Measurements from ENCODE around the gene SLCO2A1. TPM values are rescaled to one million over a fixed set of nuclear protein-coding genes. Genes with fewer than 3 reads are reported as not detected.

Gene SLCO2A1
- total and polyA plus RNA-seq, 2 donors (not counting 1 experiment from before 2014, with no cell fraction given): not detected

GRCh38 chr3:133992381-133992780 is 37.3 kb downstream of the SLCO2A1 start:
- WGBS (ENCODE audit: insufficient coverage): 100% methylated on average over 1 of the region's 3 CpGs
- peaks cover 0 to 2% (median 0%) of the 10 kb centered on the region in 3 donors for H3K9me3 ChIP-seq (ENCODE audit: control extremely low read depth in 1 of 3, control insufficient read depth in 2 of 3, insufficient read depth in 1 of 3, low read length in 2 of 3)
- H3K27ac Mint-ChIP-seq: no peak overlapping the region
- H3K4me2 ChIP-seq (replicated peaks; ENCODE audit: low read depth, low read length, poor library complexity, severe bottlenecking): no peak overlapping the region
- H3K36me3 ChIP-seq (replicated peaks in 1 of 2; ENCODE audit: control extremely low read depth in 1 of 2, control insufficient read depth in 1 of 2, extremely low read depth in 1 of 2, insufficient read depth in 2 of 2, low read length in 1 of 2): no peaks in the 10 kb centered on the region
- ATAC-seq (ENCODE audit: low read depth): no peak
- peaks cover 0 to 4% (median 2%) of the 10 kb centered on the region in 4 experiments for H3K27me3 ChIP-seq (replicated peaks in 1 of 4; ENCODE audit: control extremely low read depth in 1 of 4, control insufficient read depth in 3 of 4, insufficient read depth in 4 of 4, low read length in 3 of 4)
- no peaks in the 10 kb centered on the region for H3K9me3 Mint-ChIP-seq (ENCODE audit: insufficient read depth)
- H4K20me1 ChIP-seq (ENCODE audit: control insufficient read depth, insufficient read depth, low read length, poor library complexity, severe bottlenecking): no peaks in the 10 kb centered on the region
- intact Hi-C loops (cut with micrococcal nuclease): no loop called here
- H3K27ac ChIP-seq (ENCODE audit: low read length in 2 of 2): no peak overlapping the region
- ChIA-PET POLR2A (no interaction called here), CTCF (no interaction called here)
- no peak for DNase-seq
- peaks cover 16% of the 10 kb centered on the region for H3K27me3 Mint-ChIP-seq
- H3K4me3 Mint-ChIP-seq: no peak overlapping the region
- no peaks in the 10 kb centered on the region for H3K79me2 ChIP-seq (ENCODE audit: control insufficient read depth, insufficient read depth, low read length)
- no peaks in the 10 kb centered on the region for H3K4me1 ChIP-seq (ENCODE audit: control insufficient read depth in 2 of 2, insufficient read depth in 2 of 2, low read length in 2 of 2)
- H2AFZ ChIP-seq (ENCODE audit: insufficient read depth, low read depth, low read length, poor library complexity, severe bottlenecking): no peak overlapping the region
- no peak overlapping the region for H3K9ac ChIP-seq (ENCODE audit: low read length)
- H3K4me1 Mint-ChIP-seq: no peaks in the 10 kb centered on the region
- no peak overlapping the region for H3K4me3 ChIP-seq (ENCODE audit: control extremely low read depth in 1 of 5, extremely low read depth in 1 of 5, insufficient read depth in 1 of 5, low read depth in 2 of 5, low read length in 4 of 5)
- TF ChIP-seq, protein P1, sequence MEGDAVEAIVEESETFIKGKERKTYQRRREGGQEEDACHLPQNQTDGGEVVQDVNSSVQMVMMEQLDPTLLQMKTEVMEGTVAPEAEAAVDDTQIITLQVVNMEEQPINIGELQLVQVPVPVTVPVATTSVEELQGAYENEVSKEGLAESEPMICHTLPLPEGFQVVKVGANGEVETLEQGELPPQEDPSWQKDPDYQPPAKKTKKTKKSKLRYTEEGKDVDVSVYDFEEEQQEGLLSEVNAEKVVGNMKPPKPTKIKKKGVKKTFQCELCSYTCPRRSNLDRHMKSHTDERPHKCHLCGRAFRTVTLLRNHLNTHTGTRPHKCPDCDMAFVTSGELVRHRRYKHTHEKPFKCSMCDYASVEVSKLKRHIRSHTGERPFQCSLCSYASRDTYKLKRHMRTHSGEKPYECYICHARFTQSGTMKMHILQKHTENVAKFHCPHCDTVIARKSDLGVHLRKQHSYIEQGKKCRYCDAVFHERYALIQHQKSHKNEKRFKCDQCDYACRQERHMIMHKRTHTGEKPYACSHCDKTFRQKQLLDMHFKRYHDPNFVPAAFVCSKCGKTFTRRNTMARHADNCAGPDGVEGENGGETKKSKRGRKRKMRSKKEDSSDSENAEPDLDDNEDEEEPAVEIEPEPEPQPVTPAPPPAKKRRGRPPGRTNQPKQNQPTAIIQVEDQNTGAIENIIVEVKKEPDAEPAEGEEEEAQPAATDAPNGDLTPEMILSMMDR (IDR thresholded peaks at IDR 0.05): no peak
- no peak for TF ChIP-seq EZH2 (IDR thresholded peaks at IDR 0.05; ENCODE audit: borderline replicate concordance, insufficient read depth, low read depth, low read length, poor library complexity, severe bottlenecking)

DNA sequence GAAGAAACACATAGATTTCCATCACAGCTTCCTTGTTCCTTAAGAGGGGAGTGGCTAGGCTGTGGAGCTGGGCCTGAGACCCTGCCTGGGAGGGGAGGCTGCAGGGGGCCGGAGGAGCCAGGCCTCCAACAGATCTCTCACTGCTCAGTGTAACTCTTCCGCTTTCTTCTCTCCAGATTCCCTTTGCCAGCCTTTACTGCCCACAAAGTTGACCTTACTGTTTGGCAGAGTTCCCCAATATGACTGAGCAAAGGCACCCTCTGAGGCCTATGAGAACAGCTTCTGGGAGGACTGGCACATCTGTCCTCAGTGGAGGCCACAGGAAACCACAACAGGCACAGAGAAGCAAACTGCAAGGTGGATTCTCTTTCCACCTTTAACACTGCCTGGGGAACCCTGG is 38.1 kb downstream of the SLCO2A1 start:
- POLR2A ChIA-PET: no interaction called here
- TF ChIP-seq EZH2 (IDR thresholded peaks at IDR 0.05; ENCODE audit: borderline replicate concordance, insufficient read depth, low read depth, low read length, poor library complexity, severe bottlenecking): no peak
- TF ChIP-seq, protein P1 (IDR thresholded peaks at IDR 0.05): no peak
- Histone ChIP-seq H3K9me3 (ENCODE audit: control extremely low read depth in 1 of 3, control insufficient read depth in 2 of 3, insufficient read depth in 1 of 3, low read length in 2 of 3) (peaks cover 0 to 2% (median 0%) of the 10 kb centered on the region in 3 donors), H3K4me1 (ENCODE audit: control insufficient read depth in 2 of 2, insufficient read depth in 2 of 2, low read length in 2 of 2) (no peaks in the 10 kb centered on the region), H3K36me3 (replicated peaks in 1 of 2; ENCODE audit: control extremely low read depth in 1 of 2, control insufficient read depth in 1 of 2, extremely low read depth in 1 of 2, insufficient read depth in 2 of 2, low read length in 1 of 2) (no peaks in the 10 kb centered on the region), H3K79me2 (ENCODE audit: control insufficient read depth, insufficient read depth, low read length) (no peaks in the 10 kb centered on the region), H3K4me2 (replicated peaks; ENCODE audit: low read depth, low read length, poor library complexity, severe bottlenecking) (no peak overlapping the region), H3K27ac (ENCODE audit: low read length in 2 of 2) (no peak overlapping the region), H3K27me3 (replicated peaks in 1 of 4; ENCODE audit: control extremely low read depth in 1 of 4, control insufficient read depth in 3 of 4, insufficient read depth in 4 of 4, low read length in 3 of 4) (peaks cover 0 to 5% (median 2%) of the 10 kb centered on the region in 4 experiments), H2AFZ (ENCODE audit: insufficient read depth, low read depth, low read length, poor library complexity, severe bottlenecking) (no peak overlapping the region), H4K20me1 (ENCODE audit: control insufficient read depth, insufficient read depth, low read length, poor library complexity, severe bottlenecking) (no peaks in the 10 kb centered on the region), H3K9ac (ENCODE audit: low read length) (no peak overlapping the region), H3K4me3 (ENCODE audit: control extremely low read depth in 1 of 5, extremely low read depth in 1 of 5, insufficient read depth in 1 of 5, low read depth in 2 of 5, low read length in 4 of 5) (no peak overlapping the region)
- no peak for DNase-seq
- no peaks in the 10 kb centered on the region for H3K4me1 Mint-ChIP-seq
- H3K4me3 Mint-ChIP-seq: no peak overlapping the region
- 9% methylated on average over 2 of the region's 2 CpGs for WGBS (ENCODE audit: insufficient coverage)
- H3K27ac Mint-ChIP-seq: no peak overlapping the region
- ATAC-seq (ENCODE audit: low read depth): no peak
- intact Hi-C loops (cut with micrococcal nuclease): no loop called here
- no peaks in the 10 kb centered on the region for H3K9me3 Mint-ChIP-seq (ENCODE audit: insufficient read depth)
- H3K27me3 Mint-ChIP-seq: peaks cover 16% of the 10 kb centered on the region
- CTCF ChIA-PET: interaction anchor here (0.7 kb wide), 1 partner anchor 41 kb away, joined by 3 read pairs; no protein-coding TSS in a partner anchor
